H9 (cell line): ENCODE results near the gene KRT12. TPM values are rescaled to one million over a fixed set of nuclear protein-coding genes. Genes with fewer than 3 reads are reported as not detected.

Experiments
- DNase-seq: peaks from one replicate; pipeline ENCODE4 v3.0.0-alpha.2; 2017
- H2AFZ ChIP-seq: one replicate; pipeline ENCODE4 v1.6.1; 2013; ENCODE audit warnings: mild to moderate bottlenecking, low read length, control low read depth, moderate library complexity
- H2AK5ac ChIP-seq: 2 replicates; pipeline ENCODE4 v1.6.1; 2013; ENCODE audit warnings: low read length, control low read depth, mixed read lengths; ENCODE audit not compliant: insufficient read length
- H2BK120ac ChIP-seq: one replicate; pipeline ENCODE4 v1.6.1; 2013; ENCODE audit warnings: low read depth, mild to moderate bottlenecking, low read length, control low read depth, inconsistent platforms; ENCODE audit not compliant: poor library complexity, severe bottlenecking
- H2BK12ac ChIP-seq: 2 replicates; pipeline ENCODE4 v1.6.1; 2013; ENCODE audit warnings: low read length, control low read depth, mixed read lengths, low read depth; ENCODE audit not compliant: insufficient read length
- H2BK15ac ChIP-seq: 2 replicates; pipeline ENCODE4 v1.6.1; 2013; ENCODE audit warnings: low read depth, low read length, control low read depth
- H2BK20ac ChIP-seq: one replicate; pipeline ENCODE4 v1.6.1; 2013; ENCODE audit warnings: low read depth, mild to moderate bottlenecking, low read length, control low read depth, inconsistent platforms; ENCODE audit not compliant: poor library complexity, severe bottlenecking
- H2BK5ac ChIP-seq: 2 replicates; pipeline ENCODE4 v1.6.1; 2013; ENCODE audit warnings: low read length, control low read depth, mixed read lengths; ENCODE audit not compliant: insufficient read length
- H3K14ac ChIP-seq: 2 replicates; pipeline ENCODE4 v1.6.1; 2013; ENCODE audit warnings: low read length, control low read depth; ENCODE audit not compliant: insufficient read depth
- H3K18ac ChIP-seq: 2 replicates; pipeline ENCODE4 v1.6.1; 2013; ENCODE audit warnings: low read depth, mild to moderate bottlenecking, mixed read lengths, low read length, control low read depth; ENCODE audit not compliant: insufficient read length
- H3K23ac ChIP-seq: 2 replicates; pipeline ENCODE4 v1.6.1; 2013; ENCODE audit warnings: low read length, control low read depth, mixed read lengths, low read depth; ENCODE audit not compliant: insufficient read length
- H3K23me2 ChIP-seq: 2 replicates; pipeline ENCODE4 v1.6.1; 2013; ENCODE audit warnings: low read depth, mild to moderate bottlenecking, mixed read lengths, low read length, control low read depth; ENCODE audit not compliant: insufficient read length, poor library complexity, severe bottlenecking
- H3K27ac ChIP-seq: 2 replicates; pipeline ENCODE4 v1.5.1; 2013; ENCODE audit warnings: low read length, control low read depth, mixed read lengths, low read depth; ENCODE audit not compliant: insufficient read length
- H3K27me3 ChIP-seq: 2 replicates; pipeline ENCODE4 v1.6.1; 2013; ENCODE audit warnings: low read length, control low read depth, inconsistent platforms; ENCODE audit not compliant: insufficient read depth
- H3K4ac ChIP-seq: 2 replicates; pipeline ENCODE4 v1.6.1; 2013; ENCODE audit warnings: low read depth, mild to moderate bottlenecking, control low read depth, inconsistent platforms, low read length, moderate library complexity
- H3K4me1 ChIP-seq: 2 replicates; pipeline ENCODE4 v1.6.1; 2013; ENCODE audit warnings: low read length, control low read depth, inconsistent platforms; ENCODE audit not compliant: insufficient read depth
- H3K4me2 ChIP-seq: 2 replicates; pipeline ENCODE4 v1.6.1; 2013; ENCODE audit warnings: low read length, control low read depth, mixed read lengths; ENCODE audit not compliant: insufficient read length, insufficient read depth
- H3K56ac ChIP-seq: 2 replicates; pipeline ENCODE4 v1.6.1; 2013; ENCODE audit warnings: low read depth, mild to moderate bottlenecking, mixed read lengths, low read length, control low read depth; ENCODE audit not compliant: insufficient read length
- H3K79me1 ChIP-seq: 2 replicates; pipeline ENCODE4 v1.6.1; 2013; ENCODE audit warnings: low read depth, mild to moderate bottlenecking, moderate library complexity, low read length, control low read depth, inconsistent platforms; ENCODE audit not compliant: insufficient read depth, poor library complexity, severe bottlenecking
- H3K79me2 ChIP-seq: 2 replicates; pipeline ENCODE4 v1.6.1; 2013; ENCODE audit warnings: low read length, control low read depth, inconsistent platforms; ENCODE audit not compliant: insufficient read depth
- H3K9ac ChIP-seq: 2 replicates; pipeline ENCODE4 v1.6.1; 2013; ENCODE audit warnings: low read length, control low read depth, mixed read lengths; ENCODE audit not compliant: insufficient read length; ENCODE audit errors: extremely low read depth
- H3K9me3 ChIP-seq: one replicate; pipeline ENCODE4 v1.6.1; 2013; ENCODE audit warnings: low read depth, low read length, inconsistent platforms; ENCODE audit not compliant: control insufficient read depth
- H3T11ph ChIP-seq: one replicate; pipeline ENCODE4 v1.6.1; 2013; ENCODE audit warnings: mild to moderate bottlenecking, low read length, control low read depth, inconsistent platforms
- H4K20me1 ChIP-seq: one replicate; pipeline ENCODE4 v1.6.1; 2013; ENCODE audit not compliant: control insufficient read depth, insufficient read length, insufficient read depth
- H4K5ac ChIP-seq: 2 replicates; pipeline ENCODE4 v1.6.1; 2013; ENCODE audit warnings: low read depth, mild to moderate bottlenecking, mixed read lengths, low read length, control low read depth; ENCODE audit not compliant: insufficient read length
- H4K8ac ChIP-seq: replicated peaks from 2 replicates; pipeline ENCODE4 v1.6.1; 2013; ENCODE audit warnings: low read length, control low read depth, mixed read lengths, low read depth; ENCODE audit not compliant: insufficient read length
- H4K91ac ChIP-seq: 2 replicates; pipeline ENCODE4 v1.6.1; 2013; ENCODE audit warnings: low read depth, mild to moderate bottlenecking, moderate library complexity, mixed read lengths, low read length, control low read depth; ENCODE audit not compliant: insufficient read length
- H3K27ac Mint-ChIP-seq, 3 experiments: 2 replicates in 2 of 3; 3 replicates in 1 of 3; pipeline ENCODE4 v1.8.0; 2020 to 2021; ENCODE audit warnings: mixed read lengths in 3 of 3, mild to moderate bottlenecking in 1 of 3, moderate library complexity in 1 of 3
- H3K27me3 Mint-ChIP-seq: 2 replicates; pipeline ENCODE4 v1.8.0; 2021; ENCODE audit warnings: low read depth, mild to moderate bottlenecking, moderate library complexity, mixed read lengths
- H3K36me3 Mint-ChIP-seq, 3 experiments: 2 replicates in 2 of 3; 3 replicates in 1 of 3; pipeline ENCODE4 v1.8.0; 2020 to 2021; ENCODE audit warnings: low read depth in 3 of 3, mixed read lengths in 3 of 3; ENCODE audit not compliant: insufficient read depth in 1 of 3
- H3K4me1 Mint-ChIP-seq, 2 experiments: 2 replicates each; pipeline ENCODE4 v1.8.0; 2020; ENCODE audit warnings: mixed read lengths in 2 of 2
- H3K4me3 Mint-ChIP-seq, 2 experiments: 2 replicates in 1 of 2; 3 replicates in 1 of 2; pipeline ENCODE4 v1.8.0; 2020 to 2021; ENCODE audit warnings: mild to moderate bottlenecking in 2 of 2, mixed read lengths in 2 of 2, moderate library complexity in 1 of 2
- H3K9me3 Mint-ChIP-seq, 2 experiments: 2 replicates in 1 of 2; 3 replicates in 1 of 2; pipeline ENCODE4 v1.8.0; 2020; ENCODE audit warnings: mild to moderate bottlenecking in 2 of 2, mixed read lengths in 2 of 2, moderate library complexity in 1 of 2
- CTCF ChIP-seq: fragments of 200-600 bp; sonication (generic); conservative IDR thresholded peaks from 3 replicates; pipeline ENCODE4 v1.8.0; 2021; ENCODE audit warnings: antibody characterized with exemption, mild to moderate bottlenecking
- WGBS: extraction: QIAGEN DNeasy Blood & Tissue Kit; methylation state at CpG from one replicate; pipeline ENCODE4 v1.1.7; 2013; ENCODE audit warnings: missing lambda C conversion rate, low lambda C conversion rate, mixed read lengths; ENCODE audit not compliant: insufficient read length; ENCODE audit errors: extremely low coverage; 5-methylcytosine and 5-hydroxymethylcytosine counted together
- total RNA-seq: library from RNA; stranded (reverse); gene quantifications from 2 replicates; pipeline ENCODE4 v1.2.1, GENCODE V29; 2021

Gene KRT12
- total RNA-seq, 1 experiment from 2014 or later: not detected

DNA sequence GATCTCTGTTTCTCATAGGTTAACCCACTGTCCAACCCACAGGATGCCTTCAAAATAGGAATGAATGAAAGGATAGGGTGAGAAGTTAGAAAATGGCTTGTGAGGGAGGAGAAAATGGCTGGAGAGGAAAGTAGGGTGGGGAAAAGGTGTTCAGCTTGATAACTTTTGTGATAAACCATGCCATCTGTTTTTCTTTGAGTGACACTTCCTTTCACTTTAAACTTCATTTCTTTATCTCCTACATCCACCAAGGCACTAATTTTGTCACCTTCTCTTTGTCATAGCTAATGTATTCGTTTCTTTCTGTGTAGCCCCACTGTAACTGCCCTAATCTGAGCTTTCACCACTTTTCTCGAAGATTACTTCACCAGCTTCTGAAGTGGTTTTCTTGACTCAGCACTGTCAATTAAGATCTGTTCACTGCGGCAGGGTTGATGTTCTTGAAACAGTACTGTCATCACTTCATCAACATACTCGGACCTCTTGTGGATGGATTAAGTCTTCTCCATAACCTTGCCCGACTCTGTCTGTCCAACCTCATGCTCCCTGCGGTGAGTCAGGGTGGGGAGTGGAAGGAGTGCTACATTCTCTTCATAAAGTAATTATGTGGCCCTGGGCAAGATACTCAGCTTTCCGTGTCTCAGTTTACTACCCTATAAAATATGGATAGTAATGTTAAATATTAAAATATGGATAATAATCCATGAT is 39.1 kb downstream of the KRT12 start:
- Histone ChIP-seq H3K79me1 (no peaks in the 10 kb centered on the region), H3K18ac (no peak overlapping the region), H3T11ph (no peak overlapping the region), H2BK20ac (no peak overlapping the region), H3K4ac (no peak overlapping the region), H3K23me2 (no peaks in the 10 kb centered on the region), H3K79me2 (no peaks in the 10 kb centered on the region), H3K27ac (no peak overlapping the region), H3K23ac (no peak overlapping the region), H2AFZ (no peak overlapping the region), H3K14ac (no peak overlapping the region), H2AK5ac (no peak overlapping the region), H3K9ac (no peak overlapping the region), H3K9me3 (no peaks in the 10 kb centered on the region), H3K4me1 (no peaks in the 10 kb centered on the region), H3K4me2 (no peak overlapping the region), H4K5ac (no peak overlapping the region), H4K8ac (no peak overlapping the region), H2BK5ac (no peak overlapping the region), H3K56ac (no peak overlapping the region), H4K91ac (no peak overlapping the region), H3K27me3 (no peaks in the 10 kb centered on the region; the same call in 1 of the 2 replicates), H2BK120ac (no peak overlapping the region), H4K20me1 (no peaks in the 10 kb centered on the region), H2BK12ac (no peak overlapping the region), H2BK15ac (no peak overlapping the region)
- DNase-seq: no peak
- no CpG with 5 or more reads among the region's 7 CpGs for WGBS
- H3K36me3 Mint-ChIP-seq: no peaks in the 10 kb centered on the region
- H3K27ac Mint-ChIP-seq: no peak overlapping the region
- H3K4me3 Mint-ChIP-seq: no peak overlapping the region
- H3K9me3 Mint-ChIP-seq: no peaks in the 10 kb centered on the region
- H3K27me3 Mint-ChIP-seq: peaks cover 93% of the 10 kb centered on the region
- no peak for TF ChIP-seq CTCF
- peaks cover 5 to 8% of the 10 kb centered on the region in 2 experiments for H3K4me1 Mint-ChIP-seq
